ENCODE data around the gene NRG2. TPM values are rescaled to one million over a fixed set of nuclear protein-coding genes. Genes with fewer than 3 reads are reported as not detected.

NRG2 gene
- total and polyA plus RNA-seq, 2 of the 4 experiments (the other 2 are of a cell fraction): 0.18 TPM; not detected in 1

DNA sequence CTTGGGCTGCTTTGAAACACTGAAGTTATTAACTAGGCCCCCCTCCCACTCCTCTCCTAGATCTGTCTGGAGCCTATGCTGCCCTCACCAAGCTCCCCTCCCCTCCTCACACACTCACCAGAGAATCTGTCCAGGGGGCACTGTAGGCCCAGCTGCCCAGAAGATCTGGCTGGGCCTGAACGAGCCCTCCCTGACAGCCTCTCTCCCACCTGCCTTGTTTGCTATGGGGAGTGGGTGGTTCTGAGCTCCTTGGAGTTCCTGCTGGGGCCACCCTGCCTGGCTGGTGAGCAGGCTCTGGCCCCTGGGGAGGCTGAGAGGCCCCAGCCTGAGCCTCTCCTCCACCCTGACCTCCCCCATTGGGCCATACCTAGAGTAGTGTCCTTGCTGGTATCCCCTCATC, 172.4 kb downstream of the NRG2 start:
- DNase-seq (no peak), ATAC-seq (ENCODE audit: low read depth) (no peak)
- H2AK9ac ChIP-seq (replicated peaks; ENCODE audit: low read depth, low read length, poor library complexity): no peak overlapping the region
- H2AK5ac ChIP-seq (ENCODE audit: low read depth, low read length): no peak overlapping the region
- no peaks in the 10 kb centered on the region for H4K20me1 ChIP-seq (ENCODE audit: insufficient read depth, low read length)
- H4K5ac ChIP-seq (ENCODE audit: low read depth, low read length): no peak overlapping the region
- H3K23ac ChIP-seq (ENCODE audit: low read depth, low read length): no peak overlapping the region
- no peaks in the 10 kb centered on the region for H3K9me1 ChIP-seq (ENCODE audit: insufficient read depth, low read length)
- intact Hi-C loops (cut with micrococcal nuclease) (no loop called here), dilution Hi-C loops (cut with HindIII; ENCODE audit: low sequenced_read_pairs, unreplicated experiment) (no loop called here), in situ Hi-C loops (cut with MboI; ENCODE audit: low sequenced_read_pairs) (no loop called here)
- peaks cover 73% of the 10 kb centered on the region for H3K27me3 ChIP-seq (ENCODE audit: control insufficient read depth, insufficient read depth, low read length)
- H3K27ac ChIP-seq (ENCODE audit: insufficient read depth, low read length): no peak overlapping the region
- no peaks in the 10 kb centered on the region for H3K9me3 ChIP-seq (ENCODE audit: control insufficient read depth, insufficient read depth, low read length)
- no peak overlapping the region for H3K4me2 ChIP-seq (ENCODE audit: low read depth, low read length)
- no peak overlapping the region for H2BK20ac ChIP-seq (ENCODE audit: low read depth, low read length)
- H3K18ac ChIP-seq (ENCODE audit: low read depth, low read length): no peak overlapping the region
- no peak overlapping the region for H2BK15ac ChIP-seq (ENCODE audit: low read depth, low read length)
- WGBS, 2 experiments (ENCODE audit: extremely low coverage in 2 of 2, insufficient read length in 1 of 2): no CpG with 5 or more reads among the region's 1 CpG
- H3K4me1 ChIP-seq (ENCODE audit: control insufficient read depth, insufficient read depth, low read length): no peaks in the 10 kb centered on the region; the same call in 1 of the 2 replicates
- TF ChIP-seq SMC3 (IDR thresholded peaks at IDR 0.05; ENCODE audit: low read depth, low read length) (no peak), RFX5 (IDR thresholded peaks at IDR 0.05; ENCODE audit: low read depth, low read length) (no peak), BHLHE40 (IDR thresholded peaks at IDR 0.05; ENCODE audit: low read depth, low read length) (no peak), RAD21 (IDR thresholded peaks at IDR 0.05; ENCODE audit: low read length) (no peak), MAFK (IDR thresholded peaks at IDR 0.05; ENCODE audit: low read depth, low read length) (no peak), RCOR1 (IDR thresholded peaks at IDR 0.05; ENCODE audit: insufficient replicate concordance, low read length) (no peak), NFE2L2 (IDR thresholded peaks at IDR 0.05; ENCODE audit: low read depth, low read length) (no peak), MAZ (IDR thresholded peaks at IDR 0.05; ENCODE audit: borderline replicate concordance, low read depth, low read length) (no peak), FOS (IDR thresholded peaks at IDR 0.05; ENCODE audit: low read depth, low read length) (no peak), MXI1 (IDR thresholded peaks at IDR 0.05; ENCODE audit: borderline replicate concordance, low read depth, low read length) (no peak), POLR2A (IDR thresholded peaks at IDR 0.05; ENCODE audit: low read depth, low read length) (no peak), CHD1 (IDR thresholded peaks at IDR 0.05; ENCODE audit: low read depth, low read length) (no peak), CEBPB (IDR thresholded peaks at IDR 0.05; ENCODE audit: low read depth, low read length) (no peak)
- TF ChIP-seq, protein P1, sequence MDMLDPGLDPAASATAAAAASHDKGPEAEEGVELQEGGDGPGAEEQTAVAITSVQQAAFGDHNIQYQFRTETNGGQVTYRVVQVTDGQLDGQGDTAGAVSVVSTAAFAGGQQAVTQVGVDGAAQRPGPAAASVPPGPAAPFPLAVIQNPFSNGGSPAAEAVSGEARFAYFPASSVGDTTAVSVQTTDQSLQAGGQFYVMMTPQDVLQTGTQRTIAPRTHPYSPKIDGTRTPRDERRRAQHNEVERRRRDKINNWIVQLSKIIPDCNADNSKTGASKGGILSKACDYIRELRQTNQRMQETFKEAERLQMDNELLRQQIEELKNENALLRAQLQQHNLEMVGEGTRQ (IDR thresholded peaks at IDR 0.05; ENCODE audit: low read depth, low read length): no peak
- TF ChIP-seq, protein P2, sequence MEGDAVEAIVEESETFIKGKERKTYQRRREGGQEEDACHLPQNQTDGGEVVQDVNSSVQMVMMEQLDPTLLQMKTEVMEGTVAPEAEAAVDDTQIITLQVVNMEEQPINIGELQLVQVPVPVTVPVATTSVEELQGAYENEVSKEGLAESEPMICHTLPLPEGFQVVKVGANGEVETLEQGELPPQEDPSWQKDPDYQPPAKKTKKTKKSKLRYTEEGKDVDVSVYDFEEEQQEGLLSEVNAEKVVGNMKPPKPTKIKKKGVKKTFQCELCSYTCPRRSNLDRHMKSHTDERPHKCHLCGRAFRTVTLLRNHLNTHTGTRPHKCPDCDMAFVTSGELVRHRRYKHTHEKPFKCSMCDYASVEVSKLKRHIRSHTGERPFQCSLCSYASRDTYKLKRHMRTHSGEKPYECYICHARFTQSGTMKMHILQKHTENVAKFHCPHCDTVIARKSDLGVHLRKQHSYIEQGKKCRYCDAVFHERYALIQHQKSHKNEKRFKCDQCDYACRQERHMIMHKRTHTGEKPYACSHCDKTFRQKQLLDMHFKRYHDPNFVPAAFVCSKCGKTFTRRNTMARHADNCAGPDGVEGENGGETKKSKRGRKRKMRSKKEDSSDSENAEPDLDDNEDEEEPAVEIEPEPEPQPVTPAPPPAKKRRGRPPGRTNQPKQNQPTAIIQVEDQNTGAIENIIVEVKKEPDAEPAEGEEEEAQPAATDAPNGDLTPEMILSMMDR (conservative IDR thresholded peaks at IDR 0.05; ENCODE audit: low read depth, low read length): no peak
- TF ChIP-seq, protein P3, sequence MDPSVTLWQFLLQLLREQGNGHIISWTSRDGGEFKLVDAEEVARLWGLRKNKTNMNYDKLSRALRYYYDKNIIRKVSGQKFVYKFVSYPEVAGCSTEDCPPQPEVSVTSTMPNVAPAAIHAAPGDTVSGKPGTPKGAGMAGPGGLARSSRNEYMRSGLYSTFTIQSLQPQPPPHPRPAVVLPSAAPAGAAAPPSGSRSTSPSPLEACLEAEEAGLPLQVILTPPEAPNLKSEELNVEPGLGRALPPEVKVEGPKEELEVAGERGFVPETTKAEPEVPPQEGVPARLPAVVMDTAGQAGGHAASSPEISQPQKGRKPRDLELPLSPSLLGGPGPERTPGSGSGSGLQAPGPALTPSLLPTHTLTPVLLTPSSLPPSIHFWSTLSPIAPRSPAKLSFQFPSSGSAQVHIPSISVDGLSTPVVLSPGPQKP (IDR thresholded peaks at IDR 0.05; ENCODE audit: borderline replicate concordance, low read depth, low read length): no peak
- H4K91ac ChIP-seq (ENCODE audit: insufficient read depth, low read depth, low read length): no peak overlapping the region
- H2BK5ac ChIP-seq (ENCODE audit: low read depth, low read length, poor library complexity, severe bottlenecking): no peak overlapping the region
- no peak overlapping the region for H3K4ac ChIP-seq (ENCODE audit: low read depth, low read length)
- ChIA-PET POLR2A (ENCODE audit: unreplicated experiment) (no interaction called here), CTCF (interaction anchor here (0.6 kb wide), 1 partner anchor 95 kb away, joined by 3 read pairs; no protein-coding TSS in a partner anchor)
- H4K8ac ChIP-seq (ENCODE audit: low read depth in 2 of 2, low read length in 2 of 2): no peak overlapping the region
- H3K14ac ChIP-seq (replicated peaks; ENCODE audit: low read depth, low read length): no peak overlapping the region
- no peaks in the 10 kb centered on the region for H3K36me3 ChIP-seq (ENCODE audit: control insufficient read depth, insufficient read depth, low read length)
- no peaks in the 10 kb centered on the region for H3K79me1 ChIP-seq (ENCODE audit: low read depth in 1 of 2, low read length in 2 of 2)
- H2BK120ac ChIP-seq (ENCODE audit: low read depth, low read length): no peak overlapping the region
- no peak overlapping the region for H3K56ac ChIP-seq (ENCODE audit: extremely low read depth, insufficient read depth, low read length)
- H3K4me3 ChIP-seq (ENCODE audit: insufficient read depth, low read depth, low read length): no peak overlapping the region
- no TSS peak for BruUV-seq (replicated peaks)
- no peak overlapping the region for H3K9ac ChIP-seq (ENCODE audit: low read depth, low read length)
- no peak overlapping the region for H2AFZ ChIP-seq (replicated peaks; ENCODE audit: low read length, poor library complexity)

Measured in IMR-90 (cell line).